MG63 (cell line): ENCODE measurements around the gene PANK2. TPM values are rescaled to one million over a fixed set of nuclear protein-coding genes. Genes with fewer than 3 reads are reported as not detected.
"Not testable (repeated sequence)": the region's sequence is repeated elsewhere in the genome, so short reads cannot be mapped to it uniquely, and the experiment has no call there.

Source experiments
- DNase-seq: peaks from one replicate; pipeline ENCODE4 v3.0.0-alpha.2; 2020
- H3K27me3 ChIP-seq: fragments of 250-450 bp; sonication (Bioruptor Pico); 2 replicates; pipeline ENCODE4 v1.5.1; 2020; ENCODE audit warnings: mild to moderate bottlenecking, moderate library complexity
- H3K36me3 ChIP-seq: fragments of 250-450 bp; sonication (Bioruptor Pico); 2 replicates; pipeline ENCODE4 v1.5.1; 2020; ENCODE audit warnings: mild to moderate bottlenecking, moderate library complexity
- H3K4me3 ChIP-seq: fragments of 250-450 bp; sonication (Bioruptor Pico); 2 replicates; pipeline ENCODE4 v1.5.1; 2020; ENCODE audit warnings: mild to moderate bottlenecking, moderate library complexity
- H3K9me3 ChIP-seq: fragments of 250-450 bp; sonication (Bioruptor Pico); 2 replicates; pipeline ENCODE4 v1.5.1; 2020; ENCODE audit warnings: mild to moderate bottlenecking, moderate library complexity
- total RNA-seq: library from RNA; depleted of rRNA; stranded (reverse); fragments of >200 nt; shearing (Covaris generic); gene quantifications from 2 replicates; pipeline ENCODE4 v1.2.3, GENCODE V29; 2014; ENCODE audit warnings: low replicate concordance

PANK2 gene
- total RNA-seq, 1 experiment from 2014 or later, result 31.4 TPM

DNA sequence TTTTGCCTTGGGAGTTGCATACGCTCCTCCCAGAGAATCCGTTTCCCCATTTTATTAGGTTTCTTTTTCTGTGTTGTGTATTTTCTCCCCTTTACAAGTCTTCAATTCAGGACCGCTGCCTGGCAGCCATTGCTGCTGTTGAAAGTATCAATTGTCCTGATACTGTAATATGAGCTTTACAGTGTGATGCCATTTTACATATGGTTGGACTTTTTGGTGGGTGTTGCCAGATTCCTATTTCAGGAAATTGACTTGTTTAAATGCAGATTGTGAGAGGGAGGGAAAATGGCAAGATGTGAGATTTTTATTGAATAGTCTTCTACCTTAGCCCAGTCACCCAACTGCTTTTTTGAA is 1.2 kb downstream of the PANK2 start:
- H3K36me3 ChIP-seq, result peaks cover 14% of the 10 kb centered on the region
- H3K4me3 ChIP-seq, result peak overlapping the region; percentile 86
- no peaks in the 10 kb centered on the region for H3K27me3 ChIP-seq
- no peak for DNase-seq
- no peaks in the 10 kb centered on the region for H3K9me3 ChIP-seq

GRCh38 chr20:3890999-3891929 is 2.1 kb downstream of the PANK2 start:
- no peak for DNase-seq
- Histone ChIP-seq H3K36me3 (peaks cover 14% of the 10 kb centered on the region), H3K9me3 (no peaks in the 10 kb centered on the region), H3K27me3 (no peaks in the 10 kb centered on the region), H3K4me3 (peak overlapping the region; percentile 86)

GRCh38 chr20:3894796-3895195 is 5.6 kb downstream of the PANK2 start:
- Histone ChIP-seq H3K27me3 (no peaks in the 10 kb centered on the region), H3K36me3 (peaks cover 20% of the 10 kb centered on the region), H3K4me3 (no peak overlapping the region), H3K9me3 (no peaks in the 10 kb centered on the region)
- no peak for DNase-seq

DNA sequence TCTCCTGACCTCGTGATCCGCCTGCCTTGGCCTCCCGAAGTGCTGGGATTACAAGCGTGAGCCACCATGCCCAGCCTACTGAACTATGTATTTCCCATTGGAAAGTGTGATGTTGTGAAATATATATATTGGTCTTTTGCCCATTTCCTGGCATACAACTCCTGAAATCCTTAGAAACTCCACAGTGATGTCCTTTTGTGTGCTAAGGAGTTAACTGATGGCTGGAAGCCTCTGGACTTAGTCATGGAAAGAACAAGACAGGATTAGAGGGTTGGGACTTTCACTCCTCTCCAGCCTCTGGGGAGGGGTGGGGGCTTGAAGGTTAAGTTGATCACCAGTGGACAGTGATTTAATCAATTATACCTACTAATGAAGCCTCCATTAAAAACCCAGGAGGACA is 7.1 kb downstream of the PANK2 start:
- Histone ChIP-seq H3K9me3 (no peaks in the 10 kb centered on the region), H3K36me3 (peaks cover 11% of the 10 kb centered on the region), H3K27me3 (no peaks in the 10 kb centered on the region), H3K4me3 (no peak overlapping the region)
- no peak for DNase-seq

DNA sequence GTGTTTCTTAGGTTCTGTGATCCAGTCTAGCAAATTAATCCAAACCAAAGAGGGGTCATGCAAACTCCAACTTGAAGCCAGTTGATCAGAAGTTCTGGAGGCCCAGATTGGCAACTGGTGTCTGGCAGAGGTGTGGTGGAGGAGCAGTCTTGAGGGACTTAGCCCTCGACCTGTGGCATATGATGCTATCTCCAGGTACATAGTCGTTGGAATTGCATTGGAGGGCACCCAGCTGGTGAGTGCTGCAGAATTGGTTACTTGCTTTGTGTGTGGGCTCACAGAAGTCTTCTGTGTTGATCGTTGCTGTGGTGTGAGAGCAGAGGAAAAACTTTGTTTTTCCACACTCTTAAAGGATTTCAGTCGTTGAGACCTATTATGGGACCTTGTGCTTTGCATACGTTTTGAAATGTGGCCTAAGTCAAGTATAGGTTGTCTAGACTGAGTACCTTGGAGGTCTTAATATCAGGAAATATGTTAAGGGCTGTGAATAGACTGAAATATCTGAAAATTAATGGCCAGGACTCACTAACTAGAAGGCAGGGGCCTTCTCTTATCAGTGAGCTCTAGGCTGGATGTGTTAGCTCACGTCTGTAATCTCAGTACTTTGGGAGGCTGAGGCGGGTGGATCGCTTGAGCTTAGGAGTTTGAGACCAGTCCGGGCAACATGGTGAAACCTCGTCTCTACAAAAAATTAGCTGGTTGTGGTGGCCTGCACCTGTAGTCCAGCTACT is 7.8 kb downstream of the PANK2 start:
- Histone ChIP-seq H3K9me3 (no peaks in the 10 kb centered on the region), H3K36me3 (peaks cover 5% of the 10 kb centered on the region)
- no peak for DNase-seq

GRCh38 chr20:3898181-3898580 is 9.0 kb downstream of the PANK2 start:
- not testable (repeated sequence) for H3K4me3 ChIP-seq, H3K9me3 ChIP-seq, H3K27me3 ChIP-seq, H3K36me3 ChIP-seq, DNase-seq

More for the DNA sequence above, 7.8 kb downstream of the PANK2 start:
- Histone ChIP-seq H3K4me3 (no peak overlapping the region), H3K27me3 (no peaks in the 10 kb centered on the region)

- DNase-seq, result no peak
- H3K36me3 ChIP-seq, result peaks cover 5% of the 10 kb centered on the region; the same call in 1 of the 2 replicates
- no peaks in the 10 kb centered on the region for H3K9me3 ChIP-seq
- H3K27me3 ChIP-seq, result no peaks in the 10 kb centered on the region
- no peak overlapping the region for H3K4me3 ChIP-seq
These were observed 9.5 kb downstream of the PANK2 start for GRCh38 chr20:3898639-3899038.

- DNase-seq, result no peak
- H3K27me3 ChIP-seq, result no peaks in the 10 kb centered on the region
- H3K36me3 ChIP-seq, result peaks cover 5% of the 10 kb centered on the region; the same call in 1 of the 2 replicates
- H3K9me3 ChIP-seq, result no peaks in the 10 kb centered on the region
- H3K4me3 ChIP-seq, result no peak overlapping the region
These were observed 11.0 kb downstream of the PANK2 start for GRCh38 chr20:3900187-3900604.

DNA sequence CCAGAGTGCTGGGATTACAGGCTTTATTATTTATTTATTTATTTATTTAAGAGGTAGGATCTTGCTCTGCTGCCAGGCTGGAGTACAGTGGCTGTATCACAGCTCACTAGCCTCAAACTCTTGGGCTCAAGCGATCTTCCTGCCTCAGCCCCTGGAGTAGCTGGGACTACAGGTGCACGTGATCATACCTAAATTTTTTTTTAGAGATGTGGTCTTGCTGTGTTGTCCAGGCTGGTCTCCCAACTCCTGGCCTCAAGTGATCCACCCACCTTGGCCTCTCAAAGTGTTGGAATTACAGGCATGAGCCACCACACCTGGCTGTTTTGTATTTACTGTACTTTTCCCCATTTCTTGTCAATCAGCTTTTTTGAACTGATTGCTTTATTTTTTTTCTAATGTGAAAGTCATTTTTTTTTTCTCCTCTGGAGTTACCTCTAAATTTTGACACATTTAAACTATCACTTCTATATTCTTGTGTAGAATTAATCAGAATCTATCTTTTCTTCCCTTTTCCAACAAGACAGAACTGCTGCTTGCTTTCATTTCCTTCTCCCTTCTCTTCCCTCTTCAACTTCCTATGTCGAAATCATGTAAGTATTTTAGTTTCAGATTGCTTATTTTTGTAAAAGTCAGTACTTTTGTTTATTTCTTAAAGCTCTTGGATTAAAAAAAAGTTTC is 12.0 kb downstream of the PANK2 start:
- H3K36me3 ChIP-seq, result peaks cover 5% of the 10 kb centered on the region; the same call in 1 of the 2 replicates
- no peak overlapping the region for H3K4me3 ChIP-seq
- DNase-seq, result no peak
- no peaks in the 10 kb centered on the region for H3K9me3 ChIP-seq
- H3K27me3 ChIP-seq, result no peaks in the 10 kb centered on the region

GRCh38 chr20:3901706-3902440 is 12.7 kb downstream of the PANK2 start:
- Histone ChIP-seq H3K36me3 (peaks cover under 1% of the 10 kb centered on the region; the same call in 1 of the 2 replicates), H3K4me3 (no peak overlapping the region), H3K9me3 (no peaks in the 10 kb centered on the region), H3K27me3 (no peaks in the 10 kb centered on the region)
- no peak for DNase-seq

- Histone ChIP-seq H3K4me3 (no peak overlapping the region), H3K36me3 (no peaks in the 10 kb centered on the region; the same call in 1 of the 2 replicates), H3K27me3 (no peaks in the 10 kb centered on the region), H3K9me3 (no peaks in the 10 kb centered on the region)
- no peak for DNase-seq
These were observed 13.3 kb downstream of the PANK2 start for GRCh38 chr20:3902446-3902845.

DNA sequence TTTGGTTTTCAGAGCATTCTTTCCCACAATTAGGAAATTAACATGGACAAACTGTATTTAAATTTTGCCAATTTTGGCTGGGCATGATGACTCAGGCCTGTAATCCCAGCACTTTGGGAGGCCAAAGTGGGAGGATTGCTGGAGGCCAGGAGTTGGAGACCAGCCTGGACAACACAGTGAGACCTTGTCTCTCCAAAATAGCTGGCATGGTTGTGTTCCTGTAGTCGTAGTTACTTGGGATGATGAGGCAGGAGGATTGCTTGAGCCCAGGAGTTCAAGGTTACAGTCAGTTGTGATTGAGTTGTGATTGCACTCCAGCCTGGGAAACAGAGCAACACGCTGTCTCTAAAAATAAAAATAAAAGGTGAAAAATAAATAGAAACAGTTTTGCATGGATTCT is 15.0 kb downstream of the PANK2 start:
- Histone ChIP-seq H3K4me3 (no peak overlapping the region), H3K36me3 (peaks cover 12% of the 10 kb centered on the region), H3K9me3 (no peaks in the 10 kb centered on the region), H3K27me3 (no peaks in the 10 kb centered on the region)
- no peak for DNase-seq

DNA sequence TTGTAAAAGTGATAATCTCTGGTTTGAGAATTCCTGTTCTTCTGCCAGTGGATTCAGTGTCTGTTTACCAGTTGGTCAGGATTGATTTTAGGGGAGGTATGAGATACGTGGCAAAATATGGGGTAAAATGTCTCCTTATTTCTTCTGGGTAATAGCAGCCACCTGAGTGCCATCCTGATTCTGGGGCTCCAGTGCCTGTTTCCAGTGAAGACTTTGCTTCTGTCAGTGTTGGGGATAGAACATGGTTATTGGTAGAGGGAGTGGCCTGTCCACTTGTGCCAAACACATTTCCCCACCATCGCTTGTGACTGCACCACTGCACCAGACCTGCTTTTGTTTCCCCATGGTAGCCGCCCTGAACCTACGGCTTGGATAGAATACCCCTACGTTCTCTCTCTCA is 15.7 kb downstream of the PANK2 start:
- Histone ChIP-seq H3K36me3 (peaks cover 16% of the 10 kb centered on the region), H3K4me3 (no peak overlapping the region), H3K9me3 (no peaks in the 10 kb centered on the region), H3K27me3 (no peaks in the 10 kb centered on the region)
- no peak for DNase-seq

GRCh38 chr20:3906744-3907721 is 17.8 kb downstream of the PANK2 start:
- H3K27me3 ChIP-seq, H3K4me3 ChIP-seq, H3K9me3 ChIP-seq, DNase-seq: not testable (repeated sequence)
- H3K36me3 ChIP-seq, result peaks cover 27% of the 10 kb centered on the region

DNA sequence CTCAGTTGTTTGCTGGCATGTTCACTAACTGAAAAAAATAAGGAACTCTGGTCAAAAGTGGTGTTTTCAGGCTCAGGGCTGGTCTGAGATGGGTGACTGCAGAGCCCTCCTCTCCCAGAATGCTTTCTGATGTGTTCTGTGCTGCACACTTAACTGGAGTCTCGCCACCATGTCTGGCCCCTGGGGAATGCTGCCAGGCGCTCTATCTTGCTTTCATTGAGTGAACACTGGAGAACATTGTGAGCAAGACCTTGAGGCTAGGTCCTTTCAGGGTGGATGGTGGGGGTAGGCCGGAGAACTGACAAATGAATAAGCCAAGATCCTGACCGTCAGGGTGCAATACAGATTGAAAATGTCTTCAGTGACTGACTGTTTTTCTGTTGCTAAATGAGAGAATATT is 19.5 kb downstream of the PANK2 start:
- no peak for DNase-seq
- Histone ChIP-seq H3K27me3 (no peaks in the 10 kb centered on the region), H3K36me3 (peaks cover 38% of the 10 kb centered on the region), H3K9me3 (no peaks in the 10 kb centered on the region), H3K4me3 (no peak overlapping the region)
